H1 (cell line): ENCODE measurements around the gene DLGAP5.

Experiments used
- BRCA1 ChIP-seq: IDR thresholded peaks from 2 replicates; pipeline ENCODE4 v1.6.1; 2012; ENCODE audit warnings: low read depth, low read length, improper control_type of control experiment
- NRF1 ChIP-seq: IDR thresholded peaks from 2 replicates; pipeline ENCODE4 v1.6.1; 2011; ENCODE audit warnings: mild to moderate bottlenecking, low read depth, low read length, improper control_type of control experiment
- POLR2A ChIP-seq, 2 experiments: IDR thresholded peaks; 1 replicate in 1 of 2; 2 replicates in 1 of 2; pipeline ENCODE4 v1.6.1; 2011; ENCODE audit warnings: low read depth in 2 of 2, low read length in 2 of 2, mild to moderate bottlenecking in 2 of 2; ENCODE audit errors: control extremely low read depth in 1 of 2
- POLR2AphosphoS5 ChIP-seq: IDR thresholded peaks from 2 replicates; pipeline ENCODE4 v1.6.1; 2011; ENCODE audit warnings: low read depth, low read length
- ZNF274 ChIP-seq: IDR thresholded peaks from 2 replicates; pipeline ENCODE4 v1.7.0; 2012; ENCODE audit warnings: low read length, borderline replicate concordance; ENCODE audit errors: extremely low read depth
- TF ChIP-seq, protein P1 (sequence below), 3 experiments: IDR thresholded peaks; 1 replicate in 2 of 3; 2 replicates in 1 of 3; pipeline versions ENCODE4 v1.5.1 to v1.6.1; 2011; ENCODE audit warnings: low read length in 3 of 3, mild to moderate bottlenecking in 3 of 3, inconsistent platforms in 2 of 3, low read depth in 1 of 3, moderate library complexity in 1 of 3; ENCODE audit not compliant: insufficient read depth in 1 of 3; ENCODE audit errors: control extremely low read depth in 1 of 3
- TF ChIP-seq, protein P2 (sequence below): IDR thresholded peaks from 2 replicates; pipeline ENCODE4 v1.6.1; 2011; ENCODE audit warnings: low read depth, mild to moderate bottlenecking, low read length; ENCODE audit not compliant: insufficient read depth

DNA sequence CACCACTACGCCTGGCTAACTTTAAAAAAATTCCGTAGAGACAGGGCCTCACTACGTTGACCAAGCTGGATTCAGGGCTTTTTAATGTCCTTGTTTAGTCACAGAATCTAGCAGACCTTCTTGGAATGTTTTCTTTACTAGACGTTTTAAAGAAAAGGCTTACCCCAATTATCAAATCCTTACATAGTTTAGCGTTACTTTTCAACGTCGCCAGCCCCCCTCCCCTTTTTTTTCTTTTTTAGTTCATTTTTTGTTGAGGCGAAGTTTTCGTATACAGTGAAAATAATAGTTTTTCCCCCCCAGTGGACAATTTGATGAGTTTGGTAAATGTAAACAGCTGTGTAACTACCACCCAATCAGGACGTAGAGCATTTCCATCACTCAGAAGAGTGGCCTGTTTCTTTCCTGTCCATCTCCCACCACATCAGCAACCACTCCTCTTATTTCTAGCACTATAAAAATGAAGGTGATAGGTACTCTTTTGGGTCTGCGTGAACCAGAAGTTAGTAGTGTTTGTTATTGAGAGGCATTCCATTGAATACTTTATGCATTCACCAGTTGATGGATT is 753 bp upstream of the DLGAP5 start:
- TF ChIP-seq, protein P1, sequence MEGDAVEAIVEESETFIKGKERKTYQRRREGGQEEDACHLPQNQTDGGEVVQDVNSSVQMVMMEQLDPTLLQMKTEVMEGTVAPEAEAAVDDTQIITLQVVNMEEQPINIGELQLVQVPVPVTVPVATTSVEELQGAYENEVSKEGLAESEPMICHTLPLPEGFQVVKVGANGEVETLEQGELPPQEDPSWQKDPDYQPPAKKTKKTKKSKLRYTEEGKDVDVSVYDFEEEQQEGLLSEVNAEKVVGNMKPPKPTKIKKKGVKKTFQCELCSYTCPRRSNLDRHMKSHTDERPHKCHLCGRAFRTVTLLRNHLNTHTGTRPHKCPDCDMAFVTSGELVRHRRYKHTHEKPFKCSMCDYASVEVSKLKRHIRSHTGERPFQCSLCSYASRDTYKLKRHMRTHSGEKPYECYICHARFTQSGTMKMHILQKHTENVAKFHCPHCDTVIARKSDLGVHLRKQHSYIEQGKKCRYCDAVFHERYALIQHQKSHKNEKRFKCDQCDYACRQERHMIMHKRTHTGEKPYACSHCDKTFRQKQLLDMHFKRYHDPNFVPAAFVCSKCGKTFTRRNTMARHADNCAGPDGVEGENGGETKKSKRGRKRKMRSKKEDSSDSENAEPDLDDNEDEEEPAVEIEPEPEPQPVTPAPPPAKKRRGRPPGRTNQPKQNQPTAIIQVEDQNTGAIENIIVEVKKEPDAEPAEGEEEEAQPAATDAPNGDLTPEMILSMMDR (IDR thresholded peaks at IDR 0.05; ENCODE audit: control extremely low read depth in 1 of 3, insufficient read depth in 1 of 3, low read depth in 1 of 3, low read length in 3 of 3) = no peak
- TF ChIP-seq POLR2A (IDR thresholded peaks at IDR 0.05; ENCODE audit: control extremely low read depth in 1 of 2, low read depth in 2 of 2, low read length in 2 of 2) (no peak), POLR2AphosphoS5 (no peak), NRF1 (no peak), BRCA1 (no peak), ZNF274 (no peak)
- TF ChIP-seq, protein P2, sequence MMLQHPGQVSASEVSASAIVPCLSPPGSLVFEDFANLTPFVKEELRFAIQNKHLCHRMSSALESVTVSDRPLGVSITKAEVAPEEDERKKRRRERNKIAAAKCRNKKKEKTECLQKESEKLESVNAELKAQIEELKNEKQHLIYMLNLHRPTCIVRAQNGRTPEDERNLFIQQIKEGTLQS = no peak
